NOMO-1 treated with DMSO at 0.1 percent for 48 hours (cell line): ENCODE results near the gene AKT1S1.

Source experiments
- DNase-seq: peaks from one replicate; lab custom pipeline; 2025; ENCODE audit not compliant: unreplicated experiment; lab: John Stamatoyannopoulos, UW

The AKT1S1 gene

GRCh38 chr19:49908480-49909420, 31.6 kb upstream of the AKT1S1 start:
- no peak for DNase-seq

DNA sequence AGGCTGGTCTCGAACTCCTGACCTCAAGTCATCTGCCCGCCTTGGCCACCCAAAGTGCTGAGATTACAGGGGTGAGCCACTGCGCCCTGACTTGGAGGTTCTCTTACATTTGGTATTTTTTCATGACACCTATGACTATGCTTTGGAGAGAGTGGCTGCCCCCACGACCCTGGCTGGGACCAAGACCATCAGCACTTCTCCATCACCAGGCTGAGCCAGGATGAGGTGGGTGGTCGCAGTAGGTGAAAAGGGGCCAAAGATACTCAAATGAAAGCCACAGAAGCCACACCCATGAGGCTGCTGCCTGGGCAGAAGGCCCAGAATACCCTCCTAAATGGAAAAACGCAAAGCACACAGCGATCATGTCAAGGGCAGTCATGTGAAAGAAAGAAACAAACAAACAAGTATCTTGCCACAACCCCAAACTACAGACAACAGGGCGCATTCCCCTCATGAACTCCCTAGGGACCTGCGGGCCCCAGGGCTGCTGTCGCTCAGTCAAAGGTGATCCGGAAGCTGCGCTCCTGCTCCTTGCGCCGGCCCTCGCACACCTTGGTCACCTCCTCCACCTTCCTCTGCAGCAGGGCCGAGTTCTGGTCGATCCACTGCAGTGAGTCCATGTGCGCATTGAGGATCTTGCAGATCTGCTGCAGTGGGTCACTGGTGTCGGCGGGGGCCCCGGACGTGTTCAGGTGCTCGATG, 30.7 kb upstream of the AKT1S1 start:
- no peak for DNase-seq

DNA sequence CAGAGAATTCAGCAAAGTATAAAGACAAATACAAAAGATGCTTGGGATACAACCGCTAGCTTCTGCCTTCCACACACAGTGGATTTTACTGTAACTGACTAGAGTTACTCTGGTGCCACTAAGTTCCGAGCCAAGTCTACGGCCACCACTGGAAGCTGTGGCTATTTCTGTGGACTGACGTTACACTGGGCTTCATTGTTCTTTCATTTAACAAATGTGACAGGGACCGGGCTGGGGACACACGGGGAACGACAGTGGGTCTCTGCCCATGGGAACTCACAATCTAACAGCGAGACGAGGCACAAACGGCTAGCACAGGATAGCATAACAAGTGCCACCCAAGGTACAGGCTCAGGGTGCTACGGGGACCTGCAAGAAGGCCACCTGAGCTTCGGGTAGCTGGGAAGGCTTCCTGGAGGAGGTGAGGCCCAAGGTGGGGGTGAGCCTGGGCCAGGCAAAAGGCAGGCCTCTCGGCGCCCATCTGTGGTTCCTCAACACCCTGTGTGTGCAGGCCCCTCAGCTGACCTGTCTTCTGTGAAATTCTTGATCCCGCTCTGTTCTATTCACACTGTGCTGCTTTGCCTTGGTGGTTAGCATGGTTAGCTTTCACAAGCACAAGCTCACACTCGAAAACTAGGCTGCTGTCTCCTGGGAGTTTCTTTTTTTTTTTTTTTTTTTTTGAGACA, 29.9 kb upstream of the AKT1S1 start:
- no peak for DNase-seq

DNA sequence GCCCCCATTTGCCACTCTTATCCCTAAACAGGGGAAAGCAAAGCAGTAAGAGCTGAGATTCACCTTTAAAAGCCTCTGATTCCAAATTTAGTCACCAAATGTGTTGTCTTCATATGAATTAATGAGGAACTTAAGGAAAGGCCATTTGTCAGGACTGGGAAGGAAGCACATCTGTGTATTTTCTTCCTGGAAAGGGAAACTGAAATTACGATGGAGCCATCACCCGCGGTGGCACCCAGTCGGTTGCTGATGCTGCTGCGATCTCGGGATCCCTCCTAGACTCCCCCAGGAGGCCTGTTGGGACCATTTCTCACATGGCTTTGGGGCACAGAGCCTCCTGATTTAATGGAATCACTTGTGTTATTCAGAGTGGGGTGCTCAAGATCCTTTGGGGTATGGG, 27.0 kb upstream of the AKT1S1 start:
- no peak for DNase-seq

DNA sequence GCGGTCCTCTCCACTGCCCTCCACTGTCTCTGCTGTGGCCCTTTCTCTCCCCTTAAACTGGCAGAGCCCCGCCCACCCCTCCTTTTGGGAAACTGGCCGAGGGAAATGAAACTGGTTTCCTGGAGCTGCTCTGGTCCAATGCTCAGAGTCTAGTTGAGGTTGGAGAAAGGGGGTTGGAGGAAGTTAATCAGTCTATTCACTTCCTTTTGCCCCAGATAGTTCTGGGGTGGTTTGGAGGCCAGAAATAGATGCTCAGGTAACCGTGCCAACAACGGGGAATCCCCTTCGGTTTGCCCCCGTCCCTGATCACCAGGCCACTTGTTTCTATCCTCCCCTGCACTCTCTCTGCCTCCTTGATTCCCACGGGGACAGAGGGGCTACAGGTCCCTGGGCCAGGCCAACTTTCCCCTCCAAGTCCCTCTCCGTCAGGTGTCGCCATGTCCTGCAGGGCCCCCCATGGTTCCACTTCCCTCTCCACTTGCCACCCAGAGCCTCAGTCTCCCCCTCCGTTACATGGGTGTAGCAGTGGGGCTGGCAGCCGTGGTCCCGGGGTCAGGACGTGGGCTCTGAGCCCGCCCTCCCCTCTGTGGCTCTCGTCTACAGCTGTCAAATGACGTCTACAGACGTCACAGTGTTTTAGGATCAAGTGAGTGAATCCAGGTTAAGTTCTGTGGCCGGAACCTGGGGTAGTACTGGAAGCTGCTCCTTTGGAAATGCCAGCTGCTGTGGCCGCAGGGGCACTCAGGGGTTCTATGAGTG, 19.9 kb upstream of the AKT1S1 start, which contains the start of gene IL4I1:
TSS of gene IL4I1 (minus strand) at position 25 of the 759 bp plus-strand sequence. CDS start 727 bp downstream, outside the sequence.
- peak; percentile 94 for DNase-seq

GRCh38 chr19:49895566-49896297, 18.6 kb upstream of the AKT1S1 start:
- DNase-seq, result no peak

- no peak for DNase-seq
Measured at GRCh38 chr19:49894879-49895565, 17.9 kb upstream of the AKT1S1 start.

DNA sequence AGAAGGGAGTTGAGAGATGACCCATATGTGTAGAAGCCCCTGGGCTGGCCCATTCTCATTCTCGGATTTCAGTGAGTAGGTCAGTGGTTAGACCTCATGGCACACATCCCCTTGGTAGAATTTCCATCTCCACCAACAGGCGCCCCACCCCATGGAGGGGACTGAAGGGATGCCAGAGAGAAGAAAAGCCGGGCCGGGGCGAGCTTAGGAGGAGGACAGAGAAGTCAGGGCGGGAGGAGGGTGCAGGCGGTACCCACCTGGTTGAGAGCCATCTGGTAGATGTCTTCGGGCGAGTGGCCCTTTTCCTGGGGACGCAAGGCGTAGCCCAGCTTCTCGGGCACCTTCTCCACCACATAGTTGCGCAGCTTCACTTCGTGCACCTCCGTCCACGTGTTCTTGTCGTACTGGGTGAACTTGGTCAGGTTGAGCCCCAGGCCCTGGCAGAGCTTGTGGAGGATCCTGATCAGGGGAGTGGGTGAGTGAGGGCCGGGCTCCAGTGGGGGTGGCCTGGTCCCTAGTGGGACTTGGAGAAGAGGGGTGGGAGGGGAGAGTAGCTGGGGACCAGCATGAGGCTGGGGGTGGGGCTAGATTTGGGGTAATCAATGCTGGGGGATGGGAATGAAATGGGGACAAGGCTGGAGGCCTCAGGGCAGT, 17.0 kb upstream of the AKT1S1 start:
- DNase-seq, result no peak

DNA sequence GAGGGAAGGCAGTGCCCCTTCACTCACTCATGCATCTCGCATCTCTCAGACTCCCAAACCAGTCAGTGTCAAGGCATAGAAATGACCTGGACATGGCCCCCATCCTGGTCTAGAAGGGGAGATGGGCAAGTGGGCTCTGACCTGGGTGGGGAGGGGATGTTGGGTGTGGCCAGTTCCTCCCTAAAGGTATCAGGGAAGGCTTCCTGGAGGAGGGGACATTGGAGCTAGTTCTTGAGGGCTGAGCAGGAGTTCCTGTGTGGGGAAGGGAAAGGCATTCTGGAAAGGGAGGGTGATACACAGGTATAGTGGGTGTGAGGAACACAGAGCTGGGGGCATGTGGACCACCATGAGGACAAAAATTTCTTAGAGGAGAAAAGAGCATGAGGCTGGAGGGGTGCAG, 15.6 kb upstream of the AKT1S1 start:
- no peak for DNase-seq

GRCh38 chr19:49891393-49891792, 14.2 kb upstream of the AKT1S1 start:
- no peak for DNase-seq

DNA sequence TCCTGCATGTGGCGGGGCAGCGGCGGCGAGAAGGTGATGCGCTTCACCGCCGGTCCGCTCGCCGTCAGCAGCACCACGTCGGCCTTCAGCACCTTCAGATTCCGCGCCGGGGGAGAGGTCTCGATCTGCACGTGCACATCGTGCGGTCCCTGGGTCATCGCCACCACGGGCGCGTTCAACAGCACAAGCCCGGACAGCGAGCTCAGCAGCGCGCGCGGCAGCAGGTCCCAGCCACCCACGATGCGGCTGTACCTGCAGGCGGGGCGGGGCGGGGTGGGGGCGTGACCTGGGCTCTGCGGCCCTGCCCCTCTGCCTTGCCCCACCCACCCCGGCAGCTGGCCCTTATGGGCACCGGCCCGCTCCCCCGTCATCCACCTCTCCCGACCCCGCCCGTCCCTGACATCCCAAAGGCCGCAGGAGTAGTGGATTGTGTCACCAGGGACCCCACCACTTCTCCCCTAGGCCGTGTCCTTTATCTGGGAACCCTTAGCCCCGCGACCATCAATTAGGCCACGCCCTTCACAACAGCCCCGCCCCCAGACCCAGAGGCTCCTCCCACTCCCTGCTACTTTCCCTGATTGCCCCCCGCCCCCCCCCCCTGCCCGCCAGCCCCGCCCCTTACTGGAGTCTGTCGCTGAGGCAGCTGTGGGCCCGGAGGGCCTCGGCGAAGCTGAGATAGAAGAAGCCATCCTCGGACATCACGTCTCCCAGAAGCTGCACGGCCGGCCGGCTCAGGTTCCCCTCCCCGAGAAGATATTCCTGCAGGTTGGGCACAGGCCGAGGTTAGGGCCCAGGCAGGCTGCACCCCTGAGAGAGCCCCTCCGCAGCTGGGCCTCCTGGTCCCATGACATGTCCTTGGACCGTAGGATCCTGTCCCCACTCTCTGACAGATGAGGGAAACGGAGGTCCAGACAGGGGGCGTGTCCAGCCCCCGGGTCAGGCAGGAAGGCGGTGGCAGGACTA, 13.5 kb upstream of the AKT1S1 start:
- DNase-seq, result no peak

DNA sequence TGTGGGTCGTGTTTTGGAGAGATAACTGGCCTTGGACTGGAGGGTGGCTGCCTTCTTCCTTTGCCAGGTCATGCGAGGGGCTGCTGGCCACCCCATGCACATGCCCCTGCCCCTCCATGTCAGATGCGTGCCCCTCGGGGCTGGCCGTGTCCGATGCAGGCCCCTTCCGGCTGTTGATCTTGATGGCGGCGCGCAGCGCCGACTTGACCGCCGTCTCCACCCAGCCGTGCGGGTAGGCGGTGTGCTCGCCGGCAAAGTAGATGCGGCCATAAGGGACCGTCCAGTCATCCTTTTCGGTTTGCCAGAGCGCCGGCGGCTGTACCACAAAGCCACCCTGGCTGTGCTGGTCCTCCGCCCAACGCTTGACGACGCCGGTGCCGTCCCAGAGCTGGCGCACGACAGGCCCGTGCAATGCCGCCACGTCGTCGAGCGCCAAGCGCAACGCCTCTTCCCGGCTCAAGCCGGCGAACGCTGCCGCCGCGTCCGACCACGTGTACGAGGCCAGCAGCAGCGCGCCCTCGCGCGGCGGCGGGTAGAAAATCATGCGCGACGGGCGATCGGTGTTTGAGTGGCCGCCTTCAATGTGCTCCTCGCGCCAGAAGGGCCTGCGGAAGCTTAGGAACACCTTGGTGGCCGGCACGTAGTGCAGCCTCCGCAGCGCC, 12.7 kb upstream of the AKT1S1 start:
- no peak for DNase-seq

DNA sequence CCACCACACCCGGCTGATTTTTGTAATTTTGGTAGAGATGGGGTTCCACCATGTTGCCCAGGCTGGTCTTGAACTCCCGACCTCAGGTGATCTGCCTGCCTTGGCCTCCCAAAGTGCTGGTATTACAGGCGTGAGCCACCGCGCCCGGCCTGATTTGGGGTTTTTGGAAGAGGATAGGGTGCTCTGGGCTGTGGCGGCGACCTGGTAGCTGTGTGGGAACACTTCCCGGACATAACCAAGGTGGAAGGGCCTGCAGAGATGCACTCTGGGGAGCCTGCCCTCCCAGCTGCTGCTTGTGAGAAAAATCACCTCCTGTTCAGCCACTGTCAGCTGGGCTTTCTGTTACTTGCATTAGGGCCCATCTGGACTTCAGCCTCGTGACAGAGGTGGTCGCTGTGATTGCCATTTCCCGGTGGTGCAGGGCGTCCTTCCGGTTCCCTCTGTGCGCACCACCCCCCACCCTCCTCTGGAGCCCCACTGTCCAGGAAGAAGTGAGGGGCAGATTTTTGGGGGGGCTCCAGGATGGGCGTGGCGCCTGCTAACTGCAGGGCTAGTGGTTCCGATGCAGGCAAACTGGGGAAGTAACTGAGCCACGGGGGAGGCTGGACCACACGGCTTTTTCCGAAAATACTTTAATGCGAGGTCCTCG, 12.0 kb upstream of the AKT1S1 start:
- DNase-seq, result no peak

DNA sequence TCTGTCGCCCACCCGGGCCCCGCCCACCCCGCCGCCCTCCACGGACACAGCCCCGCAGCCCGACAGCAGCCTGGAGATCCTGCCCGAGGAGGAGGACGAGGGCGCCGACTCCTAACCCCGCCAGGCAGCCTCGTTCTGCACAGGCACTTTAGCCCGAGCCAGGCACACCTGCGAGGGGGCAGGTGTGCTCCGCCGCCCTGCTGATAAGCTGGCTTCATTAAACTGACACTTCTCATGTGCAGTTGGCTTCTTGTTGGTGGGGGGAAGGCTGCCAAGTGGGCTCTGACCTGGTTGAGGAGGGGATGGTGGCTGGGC, 11.3 kb upstream of the AKT1S1 start:
- DNase-seq, result no peak

DNA sequence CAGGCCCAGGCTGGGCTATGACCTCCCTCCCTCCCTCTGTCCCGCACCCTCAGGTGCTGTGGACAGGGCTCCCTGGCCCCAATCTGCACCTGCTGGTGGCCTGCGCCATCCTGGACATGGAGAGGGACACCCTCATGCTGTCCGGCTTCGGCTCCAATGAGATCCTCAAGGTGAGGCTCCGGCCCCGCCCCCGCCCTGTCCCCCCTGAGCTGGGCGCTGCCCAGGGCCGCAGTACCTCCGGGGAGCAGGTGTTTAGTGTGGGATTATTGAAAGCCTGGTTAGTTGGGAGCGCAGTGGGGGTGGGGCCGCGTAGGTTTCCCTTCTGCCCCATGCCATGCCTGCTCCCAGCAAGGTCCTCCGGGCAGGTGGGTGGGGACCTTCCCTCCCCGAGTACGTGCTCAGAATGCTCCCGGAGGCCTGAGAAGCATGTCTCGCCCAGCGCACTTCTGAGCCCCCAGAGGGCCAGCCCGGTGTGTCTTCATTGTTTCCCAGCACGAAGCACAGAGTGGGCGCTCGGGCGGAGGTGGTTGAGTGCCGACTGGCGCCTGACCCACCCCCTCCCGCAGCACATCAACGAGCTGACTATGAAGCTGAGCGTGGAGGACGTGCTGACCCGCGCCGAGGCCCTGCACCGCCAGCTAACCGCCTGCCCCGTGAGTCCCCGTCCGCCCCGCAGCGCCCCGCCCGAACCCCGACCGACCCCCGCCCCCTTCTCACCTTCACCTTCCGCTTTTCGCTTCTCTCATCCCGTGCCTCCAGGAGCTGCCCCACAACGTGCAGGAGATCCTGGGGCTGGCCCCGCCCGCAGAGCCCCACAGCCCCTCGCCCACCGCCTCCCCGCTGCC, 10.7 kb upstream of the AKT1S1 start:
- no peak for DNase-seq

DNA sequence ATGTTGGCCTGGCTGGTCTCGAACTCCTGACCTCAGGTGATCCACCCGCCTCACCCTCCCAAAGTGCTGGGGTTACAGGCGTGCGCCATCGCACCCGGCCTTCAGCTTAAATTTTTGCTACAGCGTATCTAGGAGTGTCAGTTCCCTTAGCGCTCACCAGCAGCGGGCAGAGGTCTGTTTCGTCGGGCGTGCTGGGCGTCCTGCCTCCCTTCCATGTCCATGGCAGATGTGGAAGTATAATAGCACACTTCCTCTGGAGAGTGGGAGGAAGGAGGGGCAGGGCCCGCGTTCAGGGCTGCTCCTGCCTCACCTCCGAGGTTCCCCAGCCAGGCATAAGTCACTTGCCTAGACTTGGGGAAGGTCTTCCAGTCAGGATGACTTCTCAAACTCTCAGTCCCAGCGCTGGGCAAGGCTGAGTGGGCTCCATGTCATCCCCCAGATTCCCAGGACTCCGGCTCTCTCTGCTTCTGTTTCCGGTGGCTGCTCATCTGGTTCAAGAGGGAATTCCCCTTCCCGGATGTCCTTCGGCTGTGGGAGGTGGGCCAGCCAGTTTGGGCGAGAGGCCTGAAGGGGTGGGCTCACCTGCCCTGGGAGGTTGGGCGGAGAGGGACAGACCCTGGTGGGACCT, 10.0 kb upstream of the AKT1S1 start:
- no peak for DNase-seq
